GM23248 (cell line): ENCODE measurements around the gene HS3ST3B1. TPM values are rescaled to one million over a fixed set of nuclear protein-coding genes. Genes with fewer than 3 reads are reported as not detected.

ENCODE experiments used
- DNase-seq: peaks from one replicate; pipeline ENCODE4 v3.0.0-alpha.2; 2015
- H2AFZ ChIP-seq: fragments of 200-600 bp; sonication (generic); 2 replicates; pipeline ENCODE4 v1.6.1; 2016; ENCODE audit warnings: antibody characterized with exemption
- H3F3A ChIP-seq: fragments of 200-600 bp; sonication (generic); 2 replicates; pipeline ENCODE4 v1.6.1; 2016; ENCODE audit warnings: mild to moderate bottlenecking, antibody characterized with exemption, mixed run types; ENCODE audit not compliant: insufficient read depth
- H3K27ac ChIP-seq: fragments of 200-600 bp; sonication (generic); 2 replicates; pipeline ENCODE4 v1.5.1; 2016; ENCODE audit warnings: mild to moderate bottlenecking
- H3K27me3 ChIP-seq: fragments of 200-600 bp; sonication (generic); replicated peaks from 2 replicates; pipeline ENCODE4 v1.6.1; 2016; ENCODE audit warnings: mild to moderate bottlenecking; ENCODE audit not compliant: insufficient read depth
- H3K36me3 ChIP-seq: fragments of 200-600 bp; sonication (generic); 2 replicates; pipeline ENCODE4 v1.6.1; 2016; ENCODE audit warnings: low read depth, mild to moderate bottlenecking
- H3K4me1 ChIP-seq: fragments of 200-600 bp; sonication (generic); 2 replicates; pipeline ENCODE4 v1.6.1; 2016; ENCODE audit warnings: mild to moderate bottlenecking; ENCODE audit not compliant: insufficient read depth
- H3K4me2 ChIP-seq: fragments of 200-600 bp; sonication (generic); one replicate; pipeline ENCODE4 v1.6.1; 2016; ENCODE audit warnings: mild to moderate bottlenecking; ENCODE audit not compliant: unreplicated experiment
- H3K4me3 ChIP-seq: fragments of 200-600 bp; sonication (generic); 2 replicates; pipeline ENCODE4 v1.5.1; 2016; ENCODE audit warnings: mild to moderate bottlenecking
- H3K79me2 ChIP-seq: fragments of 200-600 bp; sonication (generic); 2 replicates; pipeline ENCODE4 v1.6.1; 2016; ENCODE audit warnings: mild to moderate bottlenecking; ENCODE audit not compliant: insufficient read depth
- H3K9ac ChIP-seq: fragments of 200-600 bp; sonication (generic); 2 replicates; pipeline ENCODE4 v1.6.1; 2016; ENCODE audit warnings: mild to moderate bottlenecking
- H3K9me2 ChIP-seq: fragments of 200-600 bp; sonication (generic); 2 replicates; pipeline ENCODE4 v1.6.1; 2016; ENCODE audit warnings: mixed run types, mild to moderate bottlenecking, moderate library complexity; ENCODE audit not compliant: insufficient read depth
- H3K9me3 ChIP-seq: fragments of 200-600 bp; sonication (generic); one replicate; pipeline ENCODE4 v1.6.1; 2017; ENCODE audit warnings: low read depth
- H4K20me1 ChIP-seq: fragments of 200-600 bp; sonication (generic); 2 replicates; pipeline ENCODE4 v1.6.0; 2016; ENCODE audit not compliant: insufficient read depth
- EZH2 ChIP-seq: fragments of 200-600 bp; sonication (generic); IDR thresholded peaks from 2 replicates; pipeline ENCODE4 v1.6.1; 2018; ENCODE audit warnings: antibody characterized with exemption, mild to moderate bottlenecking; ENCODE audit not compliant: insufficient read depth, poor library complexity, severe bottlenecking
- EZH2phosphoT487 ChIP-seq: fragments of 200-600 bp; sonication (generic); IDR thresholded peaks from 2 replicates; pipeline ENCODE4 v1.6.1; 2018; ENCODE audit warnings: antibody characterized with exemption, moderate library complexity, mild to moderate bottlenecking, low read depth; ENCODE audit not compliant: insufficient read depth
- WGBS, 2 experiments: methylation state at CpG; one replicate each; pipeline ENCODE4 v1.1.6; 2015 to 2017; ENCODE audit warnings: low lambda C conversion rate in 2 of 2, low coverage in 1 of 2; ENCODE audit errors: missing lambda C conversion rate in 2 of 2; 5-methylcytosine and 5-hydroxymethylcytosine counted together
- in situ Hi-C: fragments of 300-500 bp; cut with MboI; formaldehyde crosslinking; loops from 2 replicates; pipeline ENCODE4 v1.15.0; 2020
- polyA plus RNA-seq: library from polyadenylated mRNA; unstranded; fragments of >200 nt; fragmentation: Nextera tagmentation; extraction: Ambion mirVana; gene quantifications from 2 replicates; pipeline ENCODE4 v1.2.1, GENCODE V29; 2016
- total RNA-seq: library from RNA; depleted of rRNA; stranded (reverse); fragments of >200 nt; shearing (Covaris generic); gene quantifications from 2 replicates; pipeline ENCODE4 v1.2.3, GENCODE V29; 2014

HS3ST3B1 gene
- total and polyA plus RNA-seq, 2 experiments from 2014 or later: 37.6 to 41.9 TPM

DNA sequence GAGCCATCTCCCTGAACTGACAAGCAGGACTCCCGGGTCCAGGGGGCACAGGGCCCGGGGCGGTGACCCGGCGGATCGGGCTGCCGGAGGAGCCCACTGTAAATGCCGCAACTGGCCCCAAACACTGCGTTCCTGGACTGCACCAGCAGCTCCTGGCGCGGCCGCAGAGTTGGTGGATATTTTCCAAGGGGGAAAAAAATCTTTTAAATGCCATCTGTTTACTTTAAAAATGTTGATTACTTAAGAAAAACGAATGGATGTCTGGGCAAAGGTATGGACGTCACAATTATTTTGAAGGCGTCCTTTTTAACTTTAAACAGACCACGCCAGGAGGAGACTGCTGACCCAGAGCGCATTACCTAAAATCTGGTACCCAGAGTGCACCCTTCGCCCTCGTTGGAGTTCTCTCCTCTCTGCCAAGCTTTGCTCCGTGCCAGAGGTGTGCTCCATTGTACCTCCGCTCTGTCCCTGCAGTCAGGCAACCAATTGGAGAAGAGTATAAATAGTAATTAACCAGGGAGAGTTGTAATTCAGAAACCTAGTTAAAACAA, 3.4 kb downstream of the HS3ST3B1 start:
- Histone ChIP-seq H3K4me3 (peak overlapping the region; percentile 91), H3K4me2 (peak overlapping the region; percentile 98), H3K27me3 (no peaks in the 10 kb centered on the region), H3F3A (peaks cover 52% of the 10 kb centered on the region), H2AFZ (no peak overlapping the region), H3K9me3 (no peaks in the 10 kb centered on the region), H3K4me1 (peaks cover 39% of the 10 kb centered on the region), H3K79me2 (peaks cover 78% of the 10 kb centered on the region), H4K20me1 (no peaks in the 10 kb centered on the region), H3K36me3 (no peaks in the 10 kb centered on the region), H3K9ac (peak overlapping the region; percentile 93), H3K27ac (peak overlapping the region; percentile 94), H3K9me2 (no peaks in the 10 kb centered on the region)
- 65 to 66% methylated on average over 21 of the region's 21 CpGs for WGBS, 2 experiments
- in situ Hi-C loops: loop anchor here (25.0 kb wide), 1 partner anchor 858 kb away; no protein-coding TSS in a partner anchor
- TF ChIP-seq EZH2: no peak
- no peak for DNase-seq

GRCh38 chr17:14304773-14305517, 4.1 kb downstream of the HS3ST3B1 start:
- H3K9me3 ChIP-seq: no peaks in the 10 kb centered on the region
- H3K4me3 ChIP-seq: peak overlapping the region; percentile 91
- H3K79me2 ChIP-seq: peaks cover 83% of the 10 kb centered on the region
- H3F3A ChIP-seq: peaks cover 53% of the 10 kb centered on the region
- H3K4me1 ChIP-seq: peaks cover 40% of the 10 kb centered on the region
- DNase-seq: peak; percentile 32
- no peak overlapping the region for H2AFZ ChIP-seq
- no peaks in the 10 kb centered on the region for H3K9me2 ChIP-seq
- peak overlapping the region; percentile 98 for H3K4me2 ChIP-seq
- 94 to 97% methylated on average over 15 of the region's 15 CpGs for WGBS, 2 experiments
- H3K36me3 ChIP-seq: no peaks in the 10 kb centered on the region
- no peaks in the 10 kb centered on the region for H4K20me1 ChIP-seq
- no peaks in the 10 kb centered on the region for H3K27me3 ChIP-seq
- in situ Hi-C loops: loop anchor here (25.0 kb wide), 1 partner anchor 857 kb away; no protein-coding TSS in a partner anchor
- H3K27ac ChIP-seq: peak overlapping the region; percentile 94
- TF ChIP-seq EZH2phosphoT487: no peak
- TF ChIP-seq EZH2: no peak
- H3K9ac ChIP-seq: peak overlapping the region; percentile 93; the same call in 1 of the 2 replicates

- Histone ChIP-seq H3F3A (peaks cover 61% of the 10 kb centered on the region), H3K9me3 (no peaks in the 10 kb centered on the region), H3K27ac (peak overlapping the region; percentile 94), H2AFZ (no peak overlapping the region), H3K9me2 (no peaks in the 10 kb centered on the region), H3K79me2 (peaks cover 92% of the 10 kb centered on the region), H4K20me1 (no peaks in the 10 kb centered on the region), H3K4me1 (peaks cover 50% of the 10 kb centered on the region), H3K27me3 (no peaks in the 10 kb centered on the region), H3K4me2 (peak overlapping the region; percentile 98), H3K9ac (peak overlapping the region; percentile 75), H3K36me3 (no peaks in the 10 kb centered on the region), H3K4me3 (peak overlapping the region; percentile 91)
- WGBS, 2 experiments: 70 to 79% methylated on average over 6 of the region's 6 CpGs
- peak; percentile 27 for DNase-seq
- in situ Hi-C loops: loop anchor here (25.0 kb wide), 1 partner anchor 856 kb away; no protein-coding TSS in a partner anchor
- no peak for TF ChIP-seq EZH2phosphoT487
- TF ChIP-seq EZH2: no peak
Measured at GRCh38 chr17:14305785-14306496, 5.1 kb downstream of the HS3ST3B1 start.

GRCh38 chr17:14306596-14306995, 5.7 kb downstream of the HS3ST3B1 start:
- H3K36me3 ChIP-seq: no peaks in the 10 kb centered on the region
- DNase-seq: peak; percentile 26
- peaks cover 68% of the 10 kb centered on the region for H3F3A ChIP-seq
- H4K20me1 ChIP-seq: no peaks in the 10 kb centered on the region
- peak overlapping the region; percentile 91 for H3K4me3 ChIP-seq
- H3K9me2 ChIP-seq: no peaks in the 10 kb centered on the region
- H3K9ac ChIP-seq: peak overlapping the region; percentile 75
- H3K27me3 ChIP-seq: no peaks in the 10 kb centered on the region
- H2AFZ ChIP-seq: no peak overlapping the region
- no peak for TF ChIP-seq EZH2
- TF ChIP-seq EZH2phosphoT487: no peak
- H3K4me1 ChIP-seq: peaks cover 54% of the 10 kb centered on the region
- in situ Hi-C loops: loop anchor here (25.0 kb wide), 1 partner anchor 856 kb away; no protein-coding TSS in a partner anchor
- no peaks in the 10 kb centered on the region for H3K9me3 ChIP-seq
- H3K27ac ChIP-seq: peak overlapping the region; percentile 94
- H3K4me2 ChIP-seq: peak overlapping the region; percentile 98
- peaks cover 92% of the 10 kb centered on the region for H3K79me2 ChIP-seq
